H9 (cell line): ENCODE data around the gene ACOX3. TPM values are rescaled to one million over a fixed set of nuclear protein-coding genes. Genes with fewer than 3 reads are reported as not detected.

ENCODE experiments used
- DNase-seq: peaks from one replicate; pipeline ENCODE4 v3.0.0-alpha.2; 2017
- H2AFZ ChIP-seq: one replicate; pipeline ENCODE4 v1.6.1; 2013; ENCODE audit warnings: mild to moderate bottlenecking, low read length, control low read depth, moderate library complexity
- H2AK5ac ChIP-seq: 2 replicates; pipeline ENCODE4 v1.6.1; 2013; ENCODE audit warnings: low read length, control low read depth, mixed read lengths; ENCODE audit not compliant: insufficient read length
- H2BK120ac ChIP-seq: one replicate; pipeline ENCODE4 v1.6.1; 2013; ENCODE audit warnings: low read depth, mild to moderate bottlenecking, low read length, control low read depth, inconsistent platforms; ENCODE audit not compliant: poor library complexity, severe bottlenecking
- H2BK12ac ChIP-seq: 2 replicates; pipeline ENCODE4 v1.6.1; 2013; ENCODE audit warnings: low read length, control low read depth, mixed read lengths, low read depth; ENCODE audit not compliant: insufficient read length
- H2BK15ac ChIP-seq: 2 replicates; pipeline ENCODE4 v1.6.1; 2013; ENCODE audit warnings: low read depth, low read length, control low read depth
- H2BK20ac ChIP-seq: one replicate; pipeline ENCODE4 v1.6.1; 2013; ENCODE audit warnings: low read depth, mild to moderate bottlenecking, low read length, control low read depth, inconsistent platforms; ENCODE audit not compliant: poor library complexity, severe bottlenecking
- H2BK5ac ChIP-seq: 2 replicates; pipeline ENCODE4 v1.6.1; 2013; ENCODE audit warnings: low read length, control low read depth, mixed read lengths; ENCODE audit not compliant: insufficient read length
- H3K14ac ChIP-seq: 2 replicates; pipeline ENCODE4 v1.6.1; 2013; ENCODE audit warnings: low read length, control low read depth; ENCODE audit not compliant: insufficient read depth
- H3K18ac ChIP-seq: 2 replicates; pipeline ENCODE4 v1.6.1; 2013; ENCODE audit warnings: low read depth, mild to moderate bottlenecking, mixed read lengths, low read length, control low read depth; ENCODE audit not compliant: insufficient read length
- H3K23ac ChIP-seq: 2 replicates; pipeline ENCODE4 v1.6.1; 2013; ENCODE audit warnings: low read length, control low read depth, mixed read lengths, low read depth; ENCODE audit not compliant: insufficient read length
- H3K23me2 ChIP-seq: 2 replicates; pipeline ENCODE4 v1.6.1; 2013; ENCODE audit warnings: low read depth, mild to moderate bottlenecking, mixed read lengths, low read length, control low read depth; ENCODE audit not compliant: insufficient read length, poor library complexity, severe bottlenecking
- H3K27ac ChIP-seq: 2 replicates; pipeline ENCODE4 v1.5.1; 2013; ENCODE audit warnings: low read length, control low read depth, mixed read lengths, low read depth; ENCODE audit not compliant: insufficient read length
- H3K27me3 ChIP-seq: 2 replicates; pipeline ENCODE4 v1.6.1; 2013; ENCODE audit warnings: low read length, control low read depth, inconsistent platforms; ENCODE audit not compliant: insufficient read depth
- H3K4ac ChIP-seq: 2 replicates; pipeline ENCODE4 v1.6.1; 2013; ENCODE audit warnings: low read depth, mild to moderate bottlenecking, control low read depth, inconsistent platforms, low read length, moderate library complexity
- H3K4me1 ChIP-seq: 2 replicates; pipeline ENCODE4 v1.6.1; 2013; ENCODE audit warnings: low read length, control low read depth, inconsistent platforms; ENCODE audit not compliant: insufficient read depth
- H3K4me2 ChIP-seq: 2 replicates; pipeline ENCODE4 v1.6.1; 2013; ENCODE audit warnings: low read length, control low read depth, mixed read lengths; ENCODE audit not compliant: insufficient read length, insufficient read depth
- H3K56ac ChIP-seq: 2 replicates; pipeline ENCODE4 v1.6.1; 2013; ENCODE audit warnings: low read depth, mild to moderate bottlenecking, mixed read lengths, low read length, control low read depth; ENCODE audit not compliant: insufficient read length
- H3K79me1 ChIP-seq: 2 replicates; pipeline ENCODE4 v1.6.1; 2013; ENCODE audit warnings: low read depth, mild to moderate bottlenecking, moderate library complexity, low read length, control low read depth, inconsistent platforms; ENCODE audit not compliant: insufficient read depth, poor library complexity, severe bottlenecking
- H3K79me2 ChIP-seq: 2 replicates; pipeline ENCODE4 v1.6.1; 2013; ENCODE audit warnings: low read length, control low read depth, inconsistent platforms; ENCODE audit not compliant: insufficient read depth
- H3K9ac ChIP-seq: 2 replicates; pipeline ENCODE4 v1.6.1; 2013; ENCODE audit warnings: low read length, control low read depth, mixed read lengths; ENCODE audit not compliant: insufficient read length; ENCODE audit errors: extremely low read depth
- H3K9me3 ChIP-seq: one replicate; pipeline ENCODE4 v1.6.1; 2013; ENCODE audit warnings: low read depth, low read length, inconsistent platforms; ENCODE audit not compliant: control insufficient read depth
- H3T11ph ChIP-seq: one replicate; pipeline ENCODE4 v1.6.1; 2013; ENCODE audit warnings: mild to moderate bottlenecking, low read length, control low read depth, inconsistent platforms
- H4K20me1 ChIP-seq: one replicate; pipeline ENCODE4 v1.6.1; 2013; ENCODE audit not compliant: control insufficient read depth, insufficient read length, insufficient read depth
- H4K5ac ChIP-seq: 2 replicates; pipeline ENCODE4 v1.6.1; 2013; ENCODE audit warnings: low read depth, mild to moderate bottlenecking, mixed read lengths, low read length, control low read depth; ENCODE audit not compliant: insufficient read length
- H4K8ac ChIP-seq: replicated peaks from 2 replicates; pipeline ENCODE4 v1.6.1; 2013; ENCODE audit warnings: low read length, control low read depth, mixed read lengths, low read depth; ENCODE audit not compliant: insufficient read length
- H4K91ac ChIP-seq: 2 replicates; pipeline ENCODE4 v1.6.1; 2013; ENCODE audit warnings: low read depth, mild to moderate bottlenecking, moderate library complexity, mixed read lengths, low read length, control low read depth; ENCODE audit not compliant: insufficient read length
- H3K27ac Mint-ChIP-seq, 3 experiments: 2 replicates in 2 of 3; 3 replicates in 1 of 3; pipeline ENCODE4 v1.8.0; 2020 to 2021; ENCODE audit warnings: mixed read lengths in 3 of 3, mild to moderate bottlenecking in 1 of 3, moderate library complexity in 1 of 3
- H3K27me3 Mint-ChIP-seq: 2 replicates; pipeline ENCODE4 v1.8.0; 2021; ENCODE audit warnings: low read depth, mild to moderate bottlenecking, moderate library complexity, mixed read lengths
- H3K36me3 Mint-ChIP-seq, 3 experiments: 2 replicates in 2 of 3; 3 replicates in 1 of 3; pipeline ENCODE4 v1.8.0; 2020 to 2021; ENCODE audit warnings: low read depth in 3 of 3, mixed read lengths in 3 of 3; ENCODE audit not compliant: insufficient read depth in 1 of 3
- H3K4me1 Mint-ChIP-seq, 2 experiments: 2 replicates each; pipeline ENCODE4 v1.8.0; 2020; ENCODE audit warnings: mixed read lengths in 2 of 2
- H3K4me3 Mint-ChIP-seq, 2 experiments: 2 replicates in 1 of 2; 3 replicates in 1 of 2; pipeline ENCODE4 v1.8.0; 2020 to 2021; ENCODE audit warnings: mild to moderate bottlenecking in 2 of 2, mixed read lengths in 2 of 2, moderate library complexity in 1 of 2
- H3K9me3 Mint-ChIP-seq, 2 experiments: 2 replicates in 1 of 2; 3 replicates in 1 of 2; pipeline ENCODE4 v1.8.0; 2020; ENCODE audit warnings: mild to moderate bottlenecking in 2 of 2, mixed read lengths in 2 of 2, moderate library complexity in 1 of 2
- CTCF ChIP-seq: fragments of 200-600 bp; sonication (generic); conservative IDR thresholded peaks from 3 replicates; pipeline ENCODE4 v1.8.0; 2021; ENCODE audit warnings: antibody characterized with exemption, mild to moderate bottlenecking
- WGBS: extraction: QIAGEN DNeasy Blood & Tissue Kit; methylation state at CpG from one replicate; pipeline ENCODE4 v1.1.7; 2013; ENCODE audit warnings: missing lambda C conversion rate, low lambda C conversion rate, mixed read lengths; ENCODE audit not compliant: insufficient read length; ENCODE audit errors: extremely low coverage; 5-methylcytosine and 5-hydroxymethylcytosine counted together
- total RNA-seq: library from RNA; stranded (reverse); gene quantifications from 2 replicates; pipeline ENCODE4 v1.2.1, GENCODE V29; 2021

Gene ACOX3
- total RNA-seq, 1 experiment from 2014 or later: 13.8 TPM

- no peak overlapping the region for H3K23ac ChIP-seq
- H3K9ac ChIP-seq: no peak overlapping the region
- H3K4me1 ChIP-seq: no peaks in the 10 kb centered on the region
- Mint-ChIP-seq H3K27me3 (peaks cover 3% of the 10 kb centered on the region), H3K4me1 (peaks cover 9 to 15% of the 10 kb centered on the region in 2 experiments), H3K27ac (no peak overlapping the region), H3K9me3 (peaks cover 13 to 17% of the 10 kb centered on the region in 2 experiments), H3K4me3 (no peak overlapping the region), H3K36me3 (peaks cover 19 to 28% (median 22%) of the 10 kb centered on the region in 3 experiments)
- no peaks in the 10 kb centered on the region for H3K23me2 ChIP-seq
- no peaks in the 10 kb centered on the region for H3K27me3 ChIP-seq
- no peaks in the 10 kb centered on the region for H3K79me1 ChIP-seq
- H3K56ac ChIP-seq: no peak overlapping the region
- no peak for DNase-seq
- no peaks in the 10 kb centered on the region for H3K9me3 ChIP-seq
- H4K91ac ChIP-seq: no peak overlapping the region
- H4K5ac ChIP-seq: no peak overlapping the region
- H4K20me1 ChIP-seq: no peaks in the 10 kb centered on the region
- no peak for TF ChIP-seq CTCF
- no peak overlapping the region for H4K8ac ChIP-seq
- WGBS: no CpG with 5 or more reads among the region's 14 CpGs
- no peak overlapping the region for H3T11ph ChIP-seq
- no peaks in the 10 kb centered on the region for H3K79me2 ChIP-seq
- H2BK5ac ChIP-seq: no peak overlapping the region
- H2BK120ac ChIP-seq: no peak overlapping the region
- no peak overlapping the region for H3K14ac ChIP-seq
- no peak overlapping the region for H2BK12ac ChIP-seq
- no peak overlapping the region for H2BK20ac ChIP-seq
- H3K27ac ChIP-seq: no peak overlapping the region
- no peak overlapping the region for H3K4ac ChIP-seq
- no peak overlapping the region for H3K18ac ChIP-seq
- H3K4me2 ChIP-seq: no peak overlapping the region
- no peak overlapping the region for H2AFZ ChIP-seq
- no peak overlapping the region for H2BK15ac ChIP-seq
- H2AK5ac ChIP-seq: no peak overlapping the region
These were observed 33.2 kb downstream of the ACOX3 start for GRCh38 chr4:8407316-8407715.
